Lower lobe of right lung (tissue), 2 donors: ENCODE data around the gene APOL2. TPM values are rescaled to one million over a fixed set of nuclear protein-coding genes. Genes with fewer than 3 reads are reported as not detected.
A peak's percentile ranks its signal among the peaks of the same experiment; 100 is the strongest.
"Not testable (repeated sequence)": the region's sequence is repeated elsewhere in the genome, so short reads cannot be mapped to it uniquely, and the experiment has no call there.

Experiments used
- ATAC-seq, 2 donors: fragments of 200-7000 bp; cut with Tn5 transposase; one replicate each; pipeline ENCODE4 v1.9.1; 2020 to 2022; ENCODE audit warnings: mild to moderate bottlenecking in 2 of 2, moderate library complexity in 2 of 2
- DNase-seq: peaks from one replicate; pipeline ENCODE4 v3.0.0-alpha.2; 2020
- H3K27ac ChIP-seq: fragments of 200-600 bp; one replicate; pipeline ENCODE4 v1.8.0; 2022
- H3K27me3 ChIP-seq: fragments of 200-600 bp; one replicate; pipeline ENCODE4 v1.8.0; 2022; ENCODE audit warnings: low read depth
- H3K36me3 ChIP-seq: fragments of 200-600 bp; one replicate; pipeline ENCODE4 v1.8.0; 2022; ENCODE audit warnings: mild to moderate bottlenecking
- H3K4me1 ChIP-seq: fragments of 200-600 bp; one replicate; pipeline ENCODE4 v1.8.0; 2022
- H3K4me3 ChIP-seq: fragments of 200-600 bp; one replicate; pipeline ENCODE4 v1.8.0; 2022; ENCODE audit warnings: mild to moderate bottlenecking
- H3K9me3 ChIP-seq: fragments of 200-600 bp; one replicate; pipeline ENCODE4 v1.8.0; 2022
- intact Hi-C: fragments of 100-400 bp; cut with DNase I; formaldehyde crosslinking; loops from one replicate; pipeline ENCODE4 v1.11.0; 2022
- total RNA-seq: library from RNA; stranded (reverse); fragmentation: NEBNext Ultra II Directional; extraction: Animal tissue kit (Norgen Biotek cat#: 25700); gene quantifications from one replicate; pipeline ENCODE4 v1.2.1, GENCODE V29; 2021
- TF ChIP-seq, protein P1 (sequence below): fragments of 200-600 bp; IDR thresholded peaks from one replicate; pipeline ENCODE4 v1.8.0; 2022; ENCODE audit warnings: antibody characterized with exemption, mild to moderate bottlenecking
- donor health status: DM: no; HTN: yes; CAD: no; lungs with severe emphysema.

APOL2 gene
- total RNA-seq, 1 donor from 2014 or later, result 56.0 TPM

DNA sequence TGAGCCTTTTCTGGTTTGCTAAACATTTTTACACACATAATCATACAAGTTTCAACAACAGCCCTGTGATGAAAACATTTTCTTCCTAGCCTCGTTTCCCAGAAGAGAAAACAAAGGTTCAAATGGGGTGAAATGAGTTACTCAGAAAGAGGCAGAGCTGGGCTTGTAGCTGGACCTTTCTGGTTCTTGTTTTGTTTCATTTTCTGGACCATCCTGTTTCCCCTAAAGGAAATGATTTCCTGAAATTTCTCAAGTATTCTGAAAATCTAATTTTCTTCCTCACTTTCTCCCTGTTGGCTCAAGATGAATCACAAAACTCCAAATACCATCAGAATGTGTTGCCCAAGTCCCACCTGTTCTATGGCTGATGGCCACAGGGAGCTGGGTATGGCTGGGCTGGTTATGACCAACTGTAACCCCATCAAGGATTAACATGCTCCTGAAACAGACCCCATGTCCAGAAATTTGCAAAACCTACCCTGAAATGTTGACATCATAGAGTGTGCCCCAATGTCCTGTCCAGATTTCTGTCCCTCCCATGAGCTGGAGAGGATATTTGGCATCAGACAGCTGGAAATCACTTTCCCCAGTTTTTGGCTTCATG is 31.1 kb downstream of the APOL2 start:
- no peak for ATAC-seq
- DNase-seq, result no peak
- intact Hi-C loops, result no loop called here
- Histone ChIP-seq H3K27me3 (no peaks in the 10 kb centered on the region), H3K27ac (no peak overlapping the region), H3K36me3 (no peaks in the 10 kb centered on the region), H3K4me1 (peaks cover 44% of the 10 kb centered on the region), H3K4me3 (no peak overlapping the region), H3K9me3 (no peaks in the 10 kb centered on the region)
- TF ChIP-seq, protein P1, sequence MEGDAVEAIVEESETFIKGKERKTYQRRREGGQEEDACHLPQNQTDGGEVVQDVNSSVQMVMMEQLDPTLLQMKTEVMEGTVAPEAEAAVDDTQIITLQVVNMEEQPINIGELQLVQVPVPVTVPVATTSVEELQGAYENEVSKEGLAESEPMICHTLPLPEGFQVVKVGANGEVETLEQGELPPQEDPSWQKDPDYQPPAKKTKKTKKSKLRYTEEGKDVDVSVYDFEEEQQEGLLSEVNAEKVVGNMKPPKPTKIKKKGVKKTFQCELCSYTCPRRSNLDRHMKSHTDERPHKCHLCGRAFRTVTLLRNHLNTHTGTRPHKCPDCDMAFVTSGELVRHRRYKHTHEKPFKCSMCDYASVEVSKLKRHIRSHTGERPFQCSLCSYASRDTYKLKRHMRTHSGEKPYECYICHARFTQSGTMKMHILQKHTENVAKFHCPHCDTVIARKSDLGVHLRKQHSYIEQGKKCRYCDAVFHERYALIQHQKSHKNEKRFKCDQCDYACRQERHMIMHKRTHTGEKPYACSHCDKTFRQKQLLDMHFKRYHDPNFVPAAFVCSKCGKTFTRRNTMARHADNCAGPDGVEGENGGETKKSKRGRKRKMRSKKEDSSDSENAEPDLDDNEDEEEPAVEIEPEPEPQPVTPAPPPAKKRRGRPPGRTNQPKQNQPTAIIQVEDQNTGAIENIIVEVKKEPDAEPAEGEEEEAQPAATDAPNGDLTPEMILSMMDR, result no peak

DNA sequence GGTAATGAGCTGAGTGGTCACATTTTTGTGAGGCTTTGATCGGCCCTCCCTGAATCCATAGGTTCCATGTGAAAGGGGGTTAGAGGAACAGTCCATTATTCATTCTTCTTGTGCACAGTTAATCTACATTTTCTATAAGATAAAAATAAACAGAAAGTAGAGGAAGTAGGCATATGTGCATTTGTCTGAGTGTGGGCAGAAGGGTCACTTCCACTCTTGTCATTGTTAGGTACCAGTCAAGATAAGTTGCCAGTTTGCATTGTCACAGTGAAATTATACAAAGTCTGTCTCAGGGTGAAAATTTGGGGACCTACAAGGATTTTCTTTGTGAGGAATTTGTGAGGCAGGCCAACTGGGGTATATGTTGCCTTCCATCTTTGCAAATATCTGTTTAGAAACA is 33.1 kb downstream of the APOL2 start:
- ATAC-seq, result no peak
- Histone ChIP-seq H3K4me1 (peaks cover 32% of the 10 kb centered on the region), H3K27ac (no peak overlapping the region), H3K36me3 (no peaks in the 10 kb centered on the region), H3K4me3 (no peak overlapping the region), H3K9me3 (no peaks in the 10 kb centered on the region), H3K27me3 (no peaks in the 10 kb centered on the region)
- TF ChIP-seq, protein P1, result no peak
- DNase-seq, result no peak
- intact Hi-C loops, result no loop called here

DNA sequence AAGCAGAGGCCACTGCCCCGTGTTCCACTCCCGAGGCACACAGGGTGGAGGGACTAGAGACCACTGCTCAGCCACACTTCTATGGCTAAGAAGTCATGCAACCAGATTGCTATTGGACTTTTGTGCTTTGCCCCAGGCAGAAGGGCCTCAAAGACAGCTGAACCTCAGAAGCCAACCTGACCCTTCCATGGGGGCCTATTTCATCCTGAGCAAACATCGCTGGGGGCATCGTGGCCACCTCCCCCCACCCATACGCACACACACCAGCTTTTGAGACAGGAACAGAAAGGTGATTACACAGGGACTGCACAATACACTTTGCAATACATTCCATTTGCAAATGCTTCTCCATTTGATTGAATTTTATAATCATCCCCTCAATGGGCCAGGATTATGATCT is 33.8 kb downstream of the APOL2 start:
- DNase-seq, H3K27me3 ChIP-seq, H3K9me3 ChIP-seq, ATAC-seq, H3K27ac ChIP-seq, intact Hi-C loops, H3K36me3 ChIP-seq, H3K4me3 ChIP-seq: not testable (repeated sequence)
- H3K4me1 ChIP-seq, result peaks cover 26% of the 10 kb centered on the region

DNA sequence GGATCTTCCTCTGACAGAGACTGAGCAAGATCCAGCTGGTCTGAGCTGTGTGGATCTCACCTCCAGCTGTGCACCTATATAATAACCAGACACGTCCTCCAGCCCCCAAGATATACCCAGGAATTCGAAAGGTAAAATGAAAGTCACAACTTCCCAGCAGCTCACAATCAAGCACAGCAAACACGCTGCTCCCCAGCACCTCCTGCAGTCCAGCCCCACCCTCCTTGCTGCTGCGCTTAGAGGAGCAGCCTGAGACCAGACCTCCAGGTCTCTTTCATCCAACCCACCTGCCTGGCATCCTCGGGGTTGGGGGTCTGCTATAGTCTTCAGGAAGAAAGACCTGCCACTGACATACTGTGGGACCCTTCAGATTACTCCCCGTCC is 34.7 kb downstream of the APOL2 start:
- ATAC-seq (peak in 1 of 2 donors; percentile 78), DNase-seq (no peak)
- intact Hi-C loops, result no loop called here
- Histone ChIP-seq H3K27me3 (no peaks in the 10 kb centered on the region), H3K4me1 (peaks cover 22% of the 10 kb centered on the region), H3K27ac (no peak overlapping the region), H3K4me3 (no peak overlapping the region), H3K9me3 (no peaks in the 10 kb centered on the region), H3K36me3 (no peaks in the 10 kb centered on the region)
- TF ChIP-seq, protein P1, result no peak

DNA sequence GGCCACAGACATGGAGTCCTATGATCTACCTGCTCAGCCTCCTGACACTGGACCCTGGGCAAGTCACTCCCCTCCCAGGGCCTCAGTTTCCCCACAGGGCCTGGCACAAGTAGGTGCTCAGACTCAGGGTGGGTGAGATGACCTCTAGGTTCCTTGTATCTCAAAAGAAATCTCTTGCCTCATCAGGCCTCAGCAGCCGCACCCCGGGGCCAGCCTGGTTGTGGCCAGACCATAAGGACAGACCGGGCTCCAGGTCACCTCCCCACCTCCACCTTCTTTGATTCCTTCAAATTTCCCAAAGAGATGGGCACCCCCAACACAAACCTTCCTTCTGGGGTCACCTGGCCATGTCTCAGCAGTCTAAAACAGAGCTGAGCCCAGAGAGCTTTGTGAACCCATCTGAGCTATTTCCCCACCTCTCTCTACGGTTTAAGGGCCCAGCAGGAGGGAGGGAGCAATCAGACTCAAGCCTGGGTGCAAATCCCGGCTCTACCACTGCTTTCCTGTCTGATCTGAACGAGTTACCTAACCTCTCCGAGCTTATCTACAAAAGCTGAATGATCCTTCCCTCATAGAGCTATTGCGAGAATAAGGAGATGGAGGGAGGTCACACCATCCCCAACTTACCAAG is 35.2 kb downstream of the APOL2 start:
- ATAC-seq (peak in 1 of 2 donors; percentile 47), DNase-seq (no peak)
- H3K9me3 ChIP-seq, result no peaks in the 10 kb centered on the region
- peaks cover 27% of the 10 kb centered on the region for H3K4me1 ChIP-seq
- no peaks in the 10 kb centered on the region for H3K27me3 ChIP-seq
- no peak overlapping the region for H3K27ac ChIP-seq
- no peak overlapping the region for H3K4me3 ChIP-seq
- H3K36me3 ChIP-seq, result no peaks in the 10 kb centered on the region
- intact Hi-C loops, result no loop called here
- TF ChIP-seq, protein P1, result no peak

DNA sequence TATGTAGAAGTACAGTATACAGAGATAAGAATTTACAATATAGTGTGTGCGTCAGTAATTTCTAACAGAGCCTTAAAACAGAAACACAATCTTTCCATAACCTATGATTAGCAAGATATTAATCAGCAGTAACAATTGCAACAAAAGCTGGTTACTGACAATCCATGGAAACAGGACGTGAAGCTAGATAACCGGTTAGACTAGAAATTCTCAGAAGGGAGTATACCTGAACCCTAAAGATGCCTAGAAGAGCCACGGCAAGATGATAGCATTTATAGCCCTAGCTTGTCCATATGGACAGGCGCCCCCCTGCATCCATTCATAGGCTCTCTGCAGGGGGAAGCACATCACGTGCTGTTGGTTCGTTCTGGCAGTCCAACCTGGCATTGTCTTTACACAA is 35.9 kb downstream of the APOL2 start:
- H3K27ac ChIP-seq, H3K36me3 ChIP-seq, intact Hi-C loops, ATAC-seq, DNase-seq, H3K9me3 ChIP-seq, H3K27me3 ChIP-seq, H3K4me3 ChIP-seq: not testable (repeated sequence)
- peaks cover 24% of the 10 kb centered on the region for H3K4me1 ChIP-seq
